SK-N-SH treated with all-trans-retinoic acid at 6 μM for 48 hours (cell line): ENCODE data around the gene POLD2.

ENCODE experiments used
- ATAC-seq: fragments of 200-7000 bp; cut with Tn5 transposase; 3 replicates; pipeline ENCODE4 v1.9.1; 2020; ENCODE audit warnings: mild to moderate bottlenecking, moderate library complexity
- ARNTL ChIP-seq: fragments of 450-650 bp; formaldehyde crosslinking; IDR thresholded peaks from 2 replicates; pipeline ENCODE4 v1.5.0; 2020; ENCODE audit warnings: low read depth, mild to moderate bottlenecking, moderate library complexity, borderline replicate concordance
- BACH2 ChIP-seq: fragments of 250-450 bp; sonication (Bioruptor Pico); IDR thresholded peaks from 2 replicates; pipeline ENCODE4 v1.9.0; 2021; ENCODE audit warnings: mild to moderate bottlenecking, borderline replicate concordance
- CREB5 ChIP-seq: fragments of 250-450 bp; sonication (Bioruptor Pico); IDR thresholded peaks from 2 replicates; pipeline ENCODE4 v1.5.1; 2020; ENCODE audit warnings: low read depth, mild to moderate bottlenecking, moderate library complexity
- CSDC2 ChIP-seq: fragments of 250-450 bp; sonication (Bioruptor Pico); IDR thresholded peaks from 2 replicates; pipeline ENCODE4 v1.5.0; 2020; ENCODE audit warnings: mild to moderate bottlenecking, moderate library complexity
- CSRNP3 ChIP-seq: fragments of 250-450 bp; sonication (Bioruptor Pico); IDR thresholded peaks from 2 replicates; pipeline ENCODE4 v1.5.1; 2021; ENCODE audit warnings: mild to moderate bottlenecking, moderate library complexity
- ESRRG ChIP-seq: fragments of 250-450 bp; sonication (Bioruptor Pico); IDR thresholded peaks from 2 replicates; pipeline ENCODE4 v1.6.1; 2021; ENCODE audit warnings: mild to moderate bottlenecking
- GLIS3 ChIP-seq: fragments of 250-450 bp; sonication (Bioruptor Pico); IDR thresholded peaks from 2 replicates; pipeline ENCODE4 v1.5.0; 2020; ENCODE audit warnings: mild to moderate bottlenecking, moderate library complexity
- ISL1 ChIP-seq: fragments of 250-450 bp; sonication (Bioruptor Pico); IDR thresholded peaks from 2 replicates; pipeline ENCODE4 v2.1.2; 2022; ENCODE audit warnings: mild to moderate bottlenecking, moderate library complexity
- OSR1 ChIP-seq: fragments of 250-450 bp; sonication (Bioruptor Pico); IDR thresholded peaks from 2 replicates; pipeline ENCODE4 v1.8.0; 2022; ENCODE audit warnings: moderate library complexity, mild to moderate bottlenecking, inconsistent platforms
- POU6F1 ChIP-seq: fragments of 250-450 bp; sonication (Bioruptor Pico); IDR thresholded peaks from 2 replicates; pipeline ENCODE4 v1.8.0; 2021; ENCODE audit warnings: low read depth, mild to moderate bottlenecking, moderate library complexity, borderline replicate concordance
- PPARA ChIP-seq: fragments of 250-450 bp; sonication (Bioruptor Pico); IDR thresholded peaks from 2 replicates; pipeline ENCODE4 v1.5.0; 2020; ENCODE audit warnings: mild to moderate bottlenecking, borderline replicate concordance
- RARB ChIP-seq: fragments of 250-450 bp; sonication (Bioruptor Pico); IDR thresholded peaks from 2 replicates; pipeline ENCODE4 v1.8.0; 2021; ENCODE audit warnings: mild to moderate bottlenecking, moderate library complexity
- TCF4 ChIP-seq: fragments of 250-450 bp; sonication (Bioruptor Pico); IDR thresholded peaks from 2 replicates; pipeline ENCODE4 v1.8.0; 2021; ENCODE audit warnings: mild to moderate bottlenecking, moderate library complexity, borderline replicate concordance
- TOX ChIP-seq: fragments of 250-450 bp; sonication (Bioruptor Pico); IDR thresholded peaks from 2 replicates; pipeline ENCODE4 v1.8.0; 2021; ENCODE audit warnings: mild to moderate bottlenecking, moderate library complexity, borderline replicate concordance
- TSHZ2 ChIP-seq: fragments of 250-450 bp; sonication (Bioruptor Pico); IDR thresholded peaks from 2 replicates; pipeline ENCODE4 v1.5.0; 2020; ENCODE audit warnings: mild to moderate bottlenecking, moderate library complexity
- ZC3H10 ChIP-seq: fragments of 250-450 bp; sonication (Bioruptor Pico); IDR thresholded peaks from 2 replicates; pipeline ENCODE4 v1.5.1; 2021; ENCODE audit warnings: mild to moderate bottlenecking, moderate library complexity
- ZFP3 ChIP-seq: fragments of 250-450 bp; sonication (Bioruptor Pico); IDR thresholded peaks from 2 replicates; pipeline ENCODE4 v1.5.0; 2020; ENCODE audit warnings: mild to moderate bottlenecking, moderate library complexity
- ZFP30 ChIP-seq: fragments of 450-650 bp; formaldehyde crosslinking; IDR thresholded peaks from 2 replicates; pipeline ENCODE4 v1.5.0; 2022; ENCODE audit warnings: mild to moderate bottlenecking, moderate library complexity
- ZNF565 ChIP-seq: fragments of 450-650 bp; formaldehyde crosslinking; conservative IDR thresholded peaks from 2 replicates; pipeline ENCODE4 v1.5.0; 2020; ENCODE audit warnings: low read depth, mild to moderate bottlenecking, moderate library complexity
- ZNF70 ChIP-seq: fragments of 450-650 bp; formaldehyde crosslinking; IDR thresholded peaks from 2 replicates; pipeline ENCODE4 v1.5.0; 2020; ENCODE audit warnings: mild to moderate bottlenecking, moderate library complexity
- ZNF8 ChIP-seq: fragments of 450-650 bp; formaldehyde crosslinking; IDR thresholded peaks from 2 replicates; pipeline ENCODE4 v1.5.0; 2020; ENCODE audit warnings: mild to moderate bottlenecking, moderate library complexity

Gene POLD2

GRCh38 chr7:44141221-44141850 is 18.0 kb upstream of the POLD2 start, which contains the start of gene MYL7:
Gene MYL7 (minus strand): TSS chr7:44141332. CDS start chr7:44141305, 27 bp downstream.
- no peak for ATAC-seq
- no peak for TF ChIP-seq ZNF70 (CRISPR knock-in tag)
- TF ChIP-seq TCF4 (CRISPR knock-in tag) = no peak
- TF ChIP-seq ZNF8 = no peak
- TF ChIP-seq POU6F1 = no peak
- no peak for TF ChIP-seq ARNTL
- TF ChIP-seq ZC3H10 (CRISPR knock-in tag) = no peak
- TF ChIP-seq OSR1 (CRISPR knock-in tag) = no peak
- TF ChIP-seq CREB5 = no peak
- TF ChIP-seq, all 23 proteins: peak for 0

- TF ChIP-seq ZNF565 (CRISPR knock-in tag) (no peak), PPARA (CRISPR knock-in tag) (no peak), ZC3H10 (CRISPR knock-in tag) (no peak), BACH2 (CRISPR knock-in tag) (no peak), ISL1 (CRISPR knock-in tag) (no peak), OSR1 (CRISPR knock-in tag) (no peak), ARNTL (no peak), ZFP30 (no peak), ZFP3 (CRISPR knock-in tag) (no peak), TOX (CRISPR knock-in tag) (no peak), ESRRG (CRISPR knock-in tag) (no peak), ZNF70 (CRISPR knock-in tag) (no peak)
- no peak for ATAC-seq
Measured at GRCh38 chr7:44140341-44140740, 17.0 kb upstream of the POLD2 start.

GRCh38 chr7:44139311-44140010 is 16.1 kb upstream of the POLD2 start:
- no peak for ATAC-seq
- TF ChIP-seq CSDC2 = no peak
- TF ChIP-seq ZFP30 = no peak
- no peak for TF ChIP-seq ESRRG (CRISPR knock-in tag)
- no peak for TF ChIP-seq RARB (CRISPR knock-in tag)
- TF ChIP-seq CSRNP3 (CRISPR knock-in tag) = no peak
- no peak for TF ChIP-seq ARNTL
- no peak for TF ChIP-seq GLIS3
- TF ChIP-seq POU6F1 = no peak
- no peak for TF ChIP-seq TSHZ2
- TF ChIP-seq ZNF565 (CRISPR knock-in tag) = no peak
- TF ChIP-seq TCF4 (CRISPR knock-in tag) = no peak
- TF ChIP-seq ZC3H10 (CRISPR knock-in tag) = no peak
- no peak for TF ChIP-seq TOX (CRISPR knock-in tag)
- no peak for TF ChIP-seq ZNF8
- TF ChIP-seq OSR1 (CRISPR knock-in tag) = no peak
